GM18519 (cell line): ENCODE measurements around the gene SEMA5A.

ENCODE experiments used
- ATAC-seq: cut with Tn5 transposase; IDR thresholded peaks from one replicate; pipeline ENCODE4 v1.9.1; 2021; ENCODE audit warnings: mild to moderate bottlenecking, moderate library complexity; ENCODE audit not compliant: unreplicated experiment, low FRiP score

The SEMA5A gene

GRCh38 chr5:9294793-9295465 lies 250.9 kb downstream of the SEMA5A start:
- no peak for ATAC-seq

DNA sequence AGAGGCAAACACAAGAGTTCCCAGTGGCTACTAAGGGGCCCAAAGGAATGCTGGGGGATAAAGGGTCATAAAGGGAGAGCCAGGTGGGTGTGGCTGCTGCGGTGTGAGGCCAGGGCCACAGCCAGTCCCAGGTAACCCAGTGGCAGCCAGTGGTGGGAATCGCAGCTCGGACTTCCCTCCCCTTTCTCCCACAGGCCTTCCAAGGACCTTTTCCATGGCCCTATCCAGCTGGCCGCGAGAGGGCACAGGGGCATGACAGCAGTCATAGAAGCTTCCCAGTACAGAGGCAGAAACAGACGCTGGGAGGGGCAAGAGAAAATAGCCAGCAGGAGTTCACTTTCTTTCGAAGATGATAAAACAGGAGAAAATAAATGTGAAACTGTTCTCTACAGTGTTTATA lies 257.6 kb downstream of the SEMA5A start:
- no peak for ATAC-seq

- no peak for ATAC-seq
These were observed 261.0 kb downstream of the SEMA5A start for GRCh38 chr5:9284781-9285307.

DNA sequence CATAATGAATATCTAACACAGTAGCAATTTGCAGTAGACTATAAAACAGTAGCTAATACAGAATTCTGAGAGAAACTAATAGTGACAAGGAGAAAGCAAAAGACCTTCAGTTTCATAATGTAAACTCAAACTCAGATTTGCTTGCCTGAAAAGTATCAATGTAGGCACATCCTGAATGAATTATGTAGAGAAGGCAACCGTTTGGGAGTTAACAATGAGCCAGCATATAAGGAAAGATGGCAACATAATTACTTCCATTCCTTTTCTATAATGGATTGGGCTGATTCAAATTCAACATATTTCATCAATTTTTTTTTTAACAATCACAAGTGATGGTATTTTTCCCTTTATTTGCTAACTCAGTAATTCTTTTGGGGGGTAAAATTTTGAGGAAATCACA lies 261.6 kb downstream of the SEMA5A start:
- ATAC-seq, result no peak

DNA sequence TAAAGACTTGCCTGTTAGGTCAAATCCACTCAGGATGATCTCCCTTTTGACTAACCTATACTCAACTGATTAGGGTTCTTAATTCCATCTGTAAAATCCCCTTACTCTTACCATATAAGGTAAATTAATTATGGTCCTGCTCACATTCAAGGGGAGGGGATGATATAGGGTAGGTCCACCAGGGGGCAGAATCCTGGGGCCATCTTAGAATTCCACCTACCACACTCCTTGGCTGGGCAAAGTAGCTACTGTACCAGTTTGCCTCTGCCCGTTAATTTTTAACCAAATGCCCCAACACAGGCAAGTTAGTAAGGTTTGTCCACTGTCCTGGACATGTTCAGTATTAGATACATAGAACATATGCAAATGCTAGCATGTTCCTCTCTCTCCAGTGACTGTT lies 262.4 kb downstream of the SEMA5A start:
- ATAC-seq, result no peak

DNA sequence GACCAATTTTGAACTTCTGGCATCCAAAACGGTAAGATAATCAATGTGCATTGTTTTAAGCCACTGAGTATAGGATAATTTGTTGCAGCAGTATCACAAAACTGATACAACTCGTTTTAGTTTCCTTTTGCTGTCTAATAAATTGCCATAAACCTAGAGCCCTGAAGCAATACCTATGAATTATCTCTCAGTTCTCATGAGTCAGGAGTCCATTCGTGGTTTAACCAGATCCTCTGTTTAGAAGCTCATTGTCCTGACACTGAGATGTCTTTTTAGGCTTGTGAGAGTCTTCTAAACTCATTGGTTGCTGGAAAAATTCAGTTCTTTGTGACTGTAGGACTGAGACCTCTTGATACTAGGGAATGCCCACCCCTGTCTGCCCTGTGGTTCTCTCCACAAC lies 262.9 kb downstream of the SEMA5A start:
- ATAC-seq, result no peak

- ATAC-seq, result no peak
These were observed 263.7 kb downstream of the SEMA5A start for GRCh38 chr5:9282211-9282610.

DNA sequence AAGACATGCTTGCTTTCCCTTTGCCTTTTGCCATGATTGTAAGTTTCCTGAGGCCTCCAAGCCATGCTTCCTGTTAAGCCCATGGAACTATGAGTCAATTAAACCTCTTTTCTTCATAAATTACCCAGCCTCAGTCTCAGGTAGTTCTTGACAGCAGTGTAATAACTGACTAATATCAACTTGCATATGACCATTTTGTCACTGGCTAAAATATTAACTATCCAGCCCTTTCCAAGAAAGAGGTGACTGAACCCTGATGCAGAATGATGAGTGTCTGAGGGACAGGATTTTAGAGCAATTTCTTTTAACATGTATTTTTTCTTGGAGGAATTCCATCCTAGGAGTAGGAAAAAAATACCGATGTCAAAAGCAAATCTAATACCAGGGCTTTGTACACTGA lies 266.1 kb downstream of the SEMA5A start:
- no peak for ATAC-seq

- no peak for ATAC-seq
These were observed 266.8 kb downstream of the SEMA5A start for GRCh38 chr5:9278921-9279603.

DNA sequence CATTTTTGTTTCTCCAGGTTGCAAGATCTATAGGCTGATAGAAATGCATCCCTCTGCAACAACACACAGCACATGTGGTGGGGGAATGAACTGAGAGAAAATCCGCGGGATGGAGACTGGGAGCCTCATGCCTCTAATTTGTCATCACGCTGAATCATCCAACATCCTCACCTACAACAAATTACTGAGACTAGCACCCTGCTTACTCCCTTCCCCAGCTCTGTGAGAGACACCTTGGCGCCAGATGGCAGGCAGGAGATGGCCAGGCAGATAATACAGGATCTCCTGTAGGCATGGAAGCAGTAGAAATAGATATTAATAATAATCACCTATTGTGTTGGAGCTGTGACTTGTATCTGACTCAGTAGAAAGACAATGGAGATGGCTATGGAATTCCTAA lies 276.9 kb downstream of the SEMA5A start:
- ATAC-seq, result no peak

GRCh38 chr5:9268226-9268625 lies 277.6 kb downstream of the SEMA5A start:
- no peak for ATAC-seq

GRCh38 chr5:9265441-9266287 lies 280.2 kb downstream of the SEMA5A start:
- ATAC-seq, result no peak

DNA sequence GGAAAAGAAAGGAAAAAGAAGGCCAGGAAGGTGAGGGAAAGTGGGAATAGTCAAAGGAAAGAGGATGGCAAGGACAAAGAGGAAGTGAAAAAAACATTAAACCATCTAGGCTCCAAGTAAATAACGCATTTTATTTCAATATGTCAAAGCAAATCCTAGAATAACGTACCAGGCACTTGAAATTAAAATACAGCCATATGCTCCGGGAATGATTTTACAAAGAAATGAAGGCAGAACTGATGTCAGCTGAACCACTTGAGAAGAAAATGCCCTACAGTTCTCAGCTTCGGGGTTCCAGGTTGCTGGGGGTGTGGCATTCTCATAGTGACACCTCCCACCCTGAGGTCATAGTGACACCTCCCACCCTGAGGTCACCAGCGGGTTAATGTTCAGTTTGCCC lies 281.6 kb downstream of the SEMA5A start:
- ATAC-seq, result no peak

DNA sequence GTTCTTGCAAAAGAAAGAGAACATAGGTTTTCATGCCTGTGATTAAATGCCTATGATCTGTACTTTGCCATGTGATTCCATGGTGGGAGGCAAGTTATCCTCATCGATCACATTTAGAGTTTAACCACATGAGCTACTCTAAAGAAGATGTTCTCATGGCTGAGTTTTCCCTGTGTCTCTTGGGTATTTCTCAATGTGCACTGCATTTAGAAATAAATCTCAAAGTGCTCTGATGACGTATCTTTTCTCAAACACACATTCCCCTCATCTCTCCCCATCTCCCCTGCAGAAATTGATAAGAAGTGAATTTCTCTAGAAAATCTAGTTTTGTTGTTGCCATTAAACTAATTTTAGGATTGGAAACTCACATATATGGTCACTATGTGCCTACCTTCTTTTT lies 282.2 kb downstream of the SEMA5A start:
- no peak for ATAC-seq

GRCh38 chr5:9251379-9251980 lies 294.4 kb downstream of the SEMA5A start:
- no peak for ATAC-seq

- no peak for ATAC-seq
These were observed 296.6 kb downstream of the SEMA5A start for GRCh38 chr5:9249231-9249630.

GRCh38 chr5:9245071-9245470 lies 300.8 kb downstream of the SEMA5A start:
- no peak for ATAC-seq

- ATAC-seq, result no peak
These were observed 301.5 kb downstream of the SEMA5A start for GRCh38 chr5:9244417-9244816.

DNA sequence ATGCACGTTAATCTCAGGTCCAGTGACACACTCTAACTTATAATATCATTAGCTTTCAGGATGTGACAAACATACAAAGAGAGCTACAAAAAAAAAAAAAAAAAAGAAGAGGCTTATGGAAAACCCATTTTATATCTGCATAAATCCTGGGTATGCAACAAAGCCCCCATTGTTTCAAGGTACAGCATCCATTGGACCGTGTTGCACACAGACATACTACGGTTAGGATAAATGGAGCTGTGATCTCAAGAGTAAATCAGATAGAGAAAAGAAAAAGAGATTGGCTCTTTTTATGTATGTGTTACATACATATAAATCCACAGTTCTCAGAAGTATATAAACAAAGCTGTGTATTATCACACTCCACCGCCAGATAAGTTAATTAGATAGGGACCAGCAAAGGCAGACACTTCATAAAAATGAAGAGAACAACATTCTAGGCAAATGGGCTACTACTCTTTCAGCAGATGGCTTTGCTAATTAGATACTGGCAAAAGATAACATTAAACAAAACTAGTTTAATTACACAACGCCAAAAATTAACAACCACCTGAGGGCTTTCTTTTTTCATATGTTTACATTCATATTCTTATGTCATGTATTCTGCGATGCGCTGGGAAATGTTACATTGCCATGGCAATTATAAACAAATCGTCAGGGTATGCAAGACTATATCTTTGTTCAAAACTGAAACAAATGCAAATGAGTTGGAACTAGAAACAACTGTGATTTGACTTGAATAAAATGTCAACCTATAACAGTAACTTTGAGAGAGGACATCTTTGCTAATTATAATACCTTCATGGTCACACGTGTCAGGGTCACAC lies 304.2 kb downstream of the SEMA5A start:
- no peak for ATAC-seq

- no peak for ATAC-seq
These were observed 305.4 kb downstream of the SEMA5A start for GRCh38 chr5:9240431-9240830.
